KMS-11 (cell line): ENCODE results near the gene FAM131B.
"Not testable (repeated sequence)": the region's sequence is repeated elsewhere in the genome, so short reads cannot be mapped to it uniquely, and the experiment has no call there.

Source experiments
- H2AFZ ChIP-seq: fragments of 200-600 bp; sonication (generic); 2 replicates; pipeline ENCODE4 v1.6.1; 2016; ENCODE audit warnings: antibody characterized with exemption, mixed run types, low read depth
- H3K27ac ChIP-seq: fragments of 200-600 bp; sonication (generic); 2 replicates; pipeline ENCODE4 v1.6.1; 2016; ENCODE audit warnings: mild to moderate bottlenecking, mixed run types
- H3K27me3 ChIP-seq: fragments of 200-600 bp; sonication (generic); 2 replicates; pipeline ENCODE4 v1.6.1; 2017; ENCODE audit warnings: mild to moderate bottlenecking, low read depth, mixed run types, moderate library complexity; ENCODE audit not compliant: insufficient read depth
- H3K36me3 ChIP-seq: fragments of 200-600 bp; sonication (generic); 2 replicates; pipeline ENCODE4 v1.6.1; 2017; ENCODE audit warnings: mild to moderate bottlenecking, mixed run types; ENCODE audit not compliant: insufficient read depth
- H3K4me1 ChIP-seq: fragments of 200-600 bp; sonication (generic); 2 replicates; pipeline ENCODE4 v1.6.1; 2016; ENCODE audit warnings: mild to moderate bottlenecking, low read depth, mixed run types; ENCODE audit not compliant: poor library complexity, severe bottlenecking
- H3K4me2 ChIP-seq: fragments of 200-600 bp; sonication (generic); 2 replicates; pipeline ENCODE4 v1.7.0; 2016; ENCODE audit warnings: mild to moderate bottlenecking, mixed run types
- H3K4me3 ChIP-seq: fragments of 200-600 bp; sonication (generic); IDR thresholded peaks from 2 replicates; pipeline ENCODE4 v1.6.1; 2017; ENCODE audit warnings: low read depth, low read length, mixed read lengths; ENCODE audit not compliant: insufficient read depth
- H3K79me2 ChIP-seq: fragments of 200-600 bp; sonication (generic); 2 replicates; pipeline ENCODE4 v1.6.1; 2016; ENCODE audit warnings: low read depth, mixed run types; ENCODE audit not compliant: insufficient read depth
- H3K9ac ChIP-seq: fragments of 200-600 bp; sonication (generic); 2 replicates; pipeline ENCODE4 v1.6.1; 2016; ENCODE audit warnings: mild to moderate bottlenecking, mixed run types
- H4K20me1 ChIP-seq: fragments of 200-600 bp; sonication (generic); 2 replicates; pipeline ENCODE4 v1.6.1; 2016; ENCODE audit warnings: mild to moderate bottlenecking, mixed run types; ENCODE audit not compliant: insufficient read depth
- CTCF ChIP-seq: fragments of 200-600 bp; sonication (generic); conservative IDR thresholded peaks from 2 replicates; pipeline ENCODE4 v1.6.1; 2017; ENCODE audit warnings: low read depth, mild to moderate bottlenecking, antibody characterized with exemption, low read length, moderate library complexity, mixed read lengths

The FAM131B gene

GRCh38 chr7:143394777-143395176, 32.3 kb upstream of the FAM131B start:
- Histone ChIP-seq H3K4me1 (no peaks in the 10 kb centered on the region), H3K27ac (no peak overlapping the region), H3K79me2 (no peaks in the 10 kb centered on the region), H2AFZ (no peak overlapping the region), H3K4me2 (no peak overlapping the region), H3K36me3 (no peaks in the 10 kb centered on the region), H3K27me3 (no peaks in the 10 kb centered on the region), H3K4me3 (no peak overlapping the region), H3K9ac (no peak overlapping the region), H4K20me1 (no peaks in the 10 kb centered on the region)
- TF ChIP-seq CTCF, result no peak

- no peak overlapping the region for H3K9ac ChIP-seq
- no peaks in the 10 kb centered on the region for H3K79me2 ChIP-seq
- no peak overlapping the region for H3K4me2 ChIP-seq
- no peak overlapping the region for H3K27ac ChIP-seq
- no peak for TF ChIP-seq CTCF
- H4K20me1 ChIP-seq, result no peaks in the 10 kb centered on the region
- no peaks in the 10 kb centered on the region for H3K27me3 ChIP-seq
- H3K4me3 ChIP-seq, result no peak overlapping the region
- H2AFZ ChIP-seq, result no peak overlapping the region
- no peaks in the 10 kb centered on the region; the same call in 1 of the 2 replicates for H3K36me3 ChIP-seq
- H3K4me1 ChIP-seq, result no peaks in the 10 kb centered on the region
Measured at GRCh38 chr7:143394068-143394467, 31.6 kb upstream of the FAM131B start.

GRCh38 chr7:143393267-143394041, 30.9 kb upstream of the FAM131B start:
- Histone ChIP-seq H4K20me1 (no peaks in the 10 kb centered on the region), H3K4me1 (no peaks in the 10 kb centered on the region), H3K36me3 (no peaks in the 10 kb centered on the region; the same call in 1 of the 2 replicates), H3K27ac (no peak overlapping the region), H3K9ac (no peak overlapping the region), H3K27me3 (no peaks in the 10 kb centered on the region), H2AFZ (no peak overlapping the region), H3K4me3 (no peak overlapping the region), H3K79me2 (no peaks in the 10 kb centered on the region), H3K4me2 (no peak overlapping the region)
- TF ChIP-seq CTCF, result no peak

- H4K20me1 ChIP-seq, result no peaks in the 10 kb centered on the region
- H3K9ac ChIP-seq, result no peak overlapping the region
- no peaks in the 10 kb centered on the region for H3K79me2 ChIP-seq
- H2AFZ ChIP-seq, result no peak overlapping the region
- H3K27me3 ChIP-seq, result no peaks in the 10 kb centered on the region
- H3K36me3 ChIP-seq, result no peaks in the 10 kb centered on the region; the same call in 1 of the 2 replicates
- no peak overlapping the region for H3K27ac ChIP-seq
- H3K4me1 ChIP-seq, result no peaks in the 10 kb centered on the region
- no peak for TF ChIP-seq CTCF
- H3K4me3 ChIP-seq, result no peak overlapping the region
- H3K4me2 ChIP-seq, result no peak overlapping the region
Measured at GRCh38 chr7:143392875-143393266, 30.4 kb upstream of the FAM131B start.

GRCh38 chr7:143392427-143392826, 29.9 kb upstream of the FAM131B start:
- not testable (repeated sequence) for H3K79me2 ChIP-seq, H3K27ac ChIP-seq, H2AFZ ChIP-seq, H3K27me3 ChIP-seq, H4K20me1 ChIP-seq, H3K9ac ChIP-seq, H3K36me3 ChIP-seq, H3K4me2 ChIP-seq, H3K4me3 ChIP-seq, H3K4me1 ChIP-seq
